HG03066 (cell line): ENCODE data around the gene LDLR.
A peak's percentile ranks its signal among the peaks of the same experiment; 100 is the strongest.
"Not testable (repeated sequence)": the region's sequence is repeated elsewhere in the genome, so short reads cannot be mapped to it uniquely, and the experiment has no call there.

Experiments
- ATAC-seq: cut with Tn5 transposase; IDR thresholded peaks from one replicate; pipeline ENCODE4 v1.9.1; 2021; ENCODE audit warnings: low read depth; ENCODE audit not compliant: unreplicated experiment

LDLR gene

DNA sequence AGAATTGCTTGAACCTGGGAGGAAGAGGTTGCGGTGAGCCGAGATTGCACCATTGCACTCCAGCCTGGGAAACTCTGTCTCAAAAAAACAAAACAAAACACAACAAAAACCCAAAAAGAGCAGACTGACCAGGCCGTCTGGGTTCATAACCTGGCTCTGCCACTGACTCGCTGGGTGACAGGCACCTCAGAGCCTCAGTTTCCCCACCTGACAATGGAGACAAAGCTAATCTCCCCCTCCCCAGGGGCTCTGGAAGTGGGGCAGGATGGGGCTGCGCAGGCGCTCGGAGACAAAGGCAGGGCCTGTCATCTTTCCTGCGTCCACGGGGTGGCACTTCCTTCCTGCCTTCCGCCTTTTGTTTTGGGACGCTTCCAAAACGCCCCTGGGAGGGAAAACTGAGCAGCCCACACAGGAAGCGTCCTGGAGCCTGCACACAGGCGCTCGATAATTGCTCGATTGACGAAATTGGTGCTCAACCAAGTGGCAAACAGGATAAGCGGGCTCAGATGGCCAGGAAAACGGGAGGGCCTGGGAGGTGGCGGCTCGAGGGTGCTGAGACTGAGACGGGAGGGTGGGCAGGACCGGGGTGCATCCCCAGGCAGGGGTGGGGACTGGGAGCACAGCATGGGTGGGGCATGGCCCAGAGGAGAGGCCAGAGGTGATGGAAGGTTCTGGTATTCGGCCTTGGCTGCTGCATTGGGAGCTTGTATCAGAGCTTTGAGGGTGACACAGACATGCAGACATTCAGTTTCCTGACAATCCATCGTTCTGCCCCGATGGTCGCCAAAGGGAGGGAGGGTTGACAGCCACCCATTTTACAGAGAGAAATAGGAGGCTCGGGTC is 48.5 kb downstream of the LDLR start:
- no peak for ATAC-seq

DNA sequence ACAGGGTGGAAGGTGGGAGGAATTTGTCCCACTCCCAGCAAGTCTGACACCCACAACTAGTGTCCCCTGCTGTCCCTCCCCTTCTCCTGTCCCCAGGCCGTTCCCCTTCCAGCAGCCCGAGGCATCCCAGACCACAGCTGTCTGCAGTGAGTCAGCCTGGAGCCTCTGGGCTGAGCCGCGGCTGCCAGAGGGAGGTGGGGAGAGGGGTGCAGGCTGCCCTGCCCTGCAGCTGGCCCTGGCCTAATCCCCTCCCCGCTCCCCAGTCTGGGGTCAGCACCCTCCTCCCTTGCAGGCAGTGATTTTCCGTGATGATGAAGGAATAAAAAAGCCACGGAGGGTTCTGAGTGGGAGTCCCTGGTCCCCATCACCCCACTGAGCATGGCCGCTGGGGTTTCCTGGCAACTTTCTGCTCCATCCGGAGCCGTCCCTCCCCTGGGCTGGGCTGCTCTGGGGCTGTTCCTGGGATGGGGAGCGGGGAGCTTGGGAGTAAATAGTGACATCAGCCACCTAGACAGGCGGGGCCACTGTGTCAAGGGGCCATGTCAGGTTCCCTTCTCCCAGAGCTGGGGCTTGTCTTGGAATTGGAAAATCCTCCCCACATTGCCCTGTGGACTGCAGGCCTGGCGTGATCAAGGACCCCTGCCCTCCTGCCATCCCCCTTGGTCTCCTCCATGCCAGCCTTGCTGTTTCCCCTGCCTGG is 49.5 kb downstream of the LDLR start:
- no peak for ATAC-seq

DNA sequence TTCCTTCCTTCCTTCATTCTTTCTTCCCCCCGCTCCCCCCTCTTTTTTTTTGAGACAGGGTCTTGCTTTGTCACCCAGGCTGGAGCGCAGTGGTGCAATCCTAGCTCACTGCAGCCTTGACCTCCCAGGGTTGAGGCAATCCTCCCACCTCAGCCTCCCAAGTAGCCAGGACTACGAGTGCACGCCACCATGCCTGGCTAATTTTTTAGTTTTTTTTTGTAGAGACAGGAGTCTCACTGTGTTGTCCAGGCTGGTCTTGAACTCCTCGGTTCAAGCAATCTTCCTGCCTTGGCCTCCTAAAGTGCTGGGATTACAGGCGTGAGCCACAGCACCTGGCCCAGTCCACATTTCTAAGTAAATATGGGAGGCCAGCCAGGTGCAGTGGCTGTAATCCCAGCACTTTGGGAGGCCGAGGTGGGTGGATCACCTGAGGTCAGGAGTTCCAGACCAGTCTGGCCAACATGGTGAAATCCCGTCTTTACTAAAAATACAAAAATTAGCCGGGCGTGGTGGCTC is 50.8 kb downstream of the LDLR start:
- not testable (repeated sequence) for ATAC-seq

DNA sequence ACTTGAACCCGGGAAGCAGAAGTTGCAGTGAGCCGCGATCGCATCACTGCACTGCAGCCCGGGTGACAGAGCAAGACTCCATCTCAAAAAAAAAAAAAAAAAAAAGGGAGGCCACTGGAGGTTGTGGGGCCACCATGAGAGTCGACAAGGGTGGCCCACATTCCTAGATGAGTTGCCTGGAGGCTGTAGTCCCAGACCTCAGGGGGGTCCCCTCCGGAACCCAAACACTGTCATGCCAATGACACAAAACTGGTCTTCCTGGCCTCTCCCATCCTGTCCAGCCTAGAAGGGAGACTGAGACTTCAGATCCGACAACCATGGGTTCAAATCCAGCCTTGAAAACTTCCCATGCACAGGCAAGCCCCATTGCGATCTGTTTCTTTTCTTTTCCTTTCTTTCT is 51.6 kb downstream of the LDLR start:
- no peak for ATAC-seq

DNA sequence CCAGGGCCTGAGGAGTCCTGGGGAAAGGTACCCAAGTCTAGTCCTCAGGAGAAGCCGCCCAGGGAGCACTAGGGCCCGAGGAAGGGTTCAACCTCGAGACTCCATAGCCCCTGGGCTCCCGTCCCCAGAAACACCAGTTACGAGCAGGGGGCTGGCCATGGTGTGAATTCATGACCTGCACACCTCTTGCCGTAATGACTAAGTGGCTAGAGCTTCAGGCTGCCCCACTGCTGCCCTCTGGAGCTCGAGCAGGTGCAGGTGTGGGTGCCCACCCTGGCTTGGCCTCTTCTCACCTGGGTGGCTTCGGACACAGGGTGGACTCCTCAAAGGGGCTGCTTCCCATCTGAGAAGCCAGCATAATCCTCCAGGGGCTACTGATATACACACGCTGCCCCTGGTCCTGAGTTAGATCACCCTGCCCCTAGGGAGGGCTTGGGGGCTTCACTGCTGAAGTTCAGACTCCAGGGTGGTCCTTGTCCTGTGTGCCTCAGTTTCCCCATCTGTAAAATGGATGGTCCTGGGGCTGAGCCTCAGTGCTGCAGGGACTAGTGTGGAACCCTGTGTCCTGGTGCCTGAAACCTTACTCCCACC is 52.8 kb downstream of the LDLR start:
- no peak for ATAC-seq

DNA sequence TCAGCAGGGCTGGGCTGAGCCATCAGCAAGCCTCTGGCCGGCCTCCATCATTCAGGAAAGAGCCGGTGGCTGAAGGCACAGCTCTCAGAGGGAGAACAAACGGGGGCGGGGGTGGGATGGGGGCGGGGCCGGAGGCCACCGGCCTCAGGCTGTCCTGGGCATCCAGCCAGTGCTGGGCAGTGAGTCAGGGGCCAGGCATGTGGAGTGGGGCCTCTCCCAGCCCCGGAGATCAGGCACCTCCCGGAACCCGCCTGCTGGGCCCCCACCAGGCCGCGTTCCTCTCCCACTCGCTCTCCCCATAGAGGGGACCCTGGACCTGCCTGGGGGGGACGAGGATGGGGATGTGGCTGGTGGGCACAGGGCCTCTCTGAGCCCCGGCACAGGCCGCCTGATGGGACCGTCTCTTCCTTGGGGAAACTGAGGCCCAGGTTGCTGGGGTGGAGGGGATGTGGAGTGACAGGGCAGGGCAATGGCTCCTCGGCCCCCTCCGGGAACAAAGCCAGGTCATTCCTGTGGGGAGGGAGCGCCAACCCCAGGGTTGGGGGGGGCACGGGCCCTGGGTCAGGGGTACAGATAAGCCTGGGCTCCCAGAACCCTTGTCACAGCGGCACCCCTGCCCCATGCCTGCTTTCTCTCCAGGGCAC is 53.4 kb downstream of the LDLR start:
- no peak for ATAC-seq

DNA sequence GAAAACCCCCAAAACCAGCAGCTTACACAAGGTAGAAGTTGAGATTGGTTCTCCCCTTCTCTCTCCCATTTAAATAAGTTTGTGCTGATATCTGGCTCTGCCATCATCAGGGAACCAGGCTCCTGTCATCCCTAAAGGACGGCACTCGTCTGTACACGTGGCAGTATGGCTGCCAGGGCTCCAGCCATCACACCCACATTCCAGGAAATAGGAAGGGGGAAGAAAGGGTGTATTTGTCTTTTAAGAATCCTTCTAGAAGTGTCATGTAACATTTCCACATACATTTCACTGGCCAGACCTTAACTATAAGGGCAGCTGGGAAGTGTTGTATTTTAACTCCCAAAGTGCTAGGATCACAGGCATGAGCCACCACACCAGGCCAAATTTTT is 56.3 kb downstream of the LDLR start:
- no peak for ATAC-seq

DNA sequence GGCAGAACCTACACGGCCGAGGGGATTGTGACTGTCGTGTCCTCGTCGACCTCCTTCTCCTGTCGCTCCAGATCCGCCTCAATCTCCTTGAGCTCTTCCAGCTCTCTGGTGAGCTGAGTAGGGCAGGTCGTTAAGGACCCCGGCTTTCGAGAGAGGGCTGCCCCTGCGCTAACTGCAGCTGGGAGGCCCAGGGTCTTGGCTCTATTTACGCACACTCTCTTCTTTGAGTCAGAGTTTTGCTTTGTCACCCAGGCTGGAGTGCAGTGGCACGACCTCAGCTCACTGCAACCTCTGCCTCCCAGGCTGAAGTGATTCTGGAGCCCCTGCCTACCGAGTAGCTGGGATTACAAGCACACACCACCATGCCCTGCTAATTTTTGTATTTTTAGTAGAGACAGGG is 58.7 kb downstream of the LDLR start:
- ATAC-seq = no peak

DNA sequence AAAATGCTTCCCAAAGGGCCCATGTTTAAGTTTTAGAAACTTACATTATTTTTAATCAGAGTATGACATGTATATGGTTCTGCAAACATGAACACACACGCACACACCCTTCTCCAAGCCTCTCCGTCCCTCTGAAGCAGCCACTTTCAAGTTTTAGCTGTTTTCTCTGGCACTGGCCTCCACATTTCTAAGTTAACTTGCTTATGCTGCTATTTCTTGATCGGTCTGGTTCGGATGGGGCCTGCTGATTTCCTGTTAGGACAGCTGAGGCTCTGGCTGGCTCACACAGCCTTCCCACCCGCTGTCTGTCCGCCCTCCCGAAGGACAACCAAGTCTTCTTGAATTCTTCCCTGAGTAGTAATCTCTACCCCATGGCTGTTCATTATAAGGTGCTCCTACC is 61.9 kb downstream of the LDLR start:
- ATAC-seq = no peak

DNA sequence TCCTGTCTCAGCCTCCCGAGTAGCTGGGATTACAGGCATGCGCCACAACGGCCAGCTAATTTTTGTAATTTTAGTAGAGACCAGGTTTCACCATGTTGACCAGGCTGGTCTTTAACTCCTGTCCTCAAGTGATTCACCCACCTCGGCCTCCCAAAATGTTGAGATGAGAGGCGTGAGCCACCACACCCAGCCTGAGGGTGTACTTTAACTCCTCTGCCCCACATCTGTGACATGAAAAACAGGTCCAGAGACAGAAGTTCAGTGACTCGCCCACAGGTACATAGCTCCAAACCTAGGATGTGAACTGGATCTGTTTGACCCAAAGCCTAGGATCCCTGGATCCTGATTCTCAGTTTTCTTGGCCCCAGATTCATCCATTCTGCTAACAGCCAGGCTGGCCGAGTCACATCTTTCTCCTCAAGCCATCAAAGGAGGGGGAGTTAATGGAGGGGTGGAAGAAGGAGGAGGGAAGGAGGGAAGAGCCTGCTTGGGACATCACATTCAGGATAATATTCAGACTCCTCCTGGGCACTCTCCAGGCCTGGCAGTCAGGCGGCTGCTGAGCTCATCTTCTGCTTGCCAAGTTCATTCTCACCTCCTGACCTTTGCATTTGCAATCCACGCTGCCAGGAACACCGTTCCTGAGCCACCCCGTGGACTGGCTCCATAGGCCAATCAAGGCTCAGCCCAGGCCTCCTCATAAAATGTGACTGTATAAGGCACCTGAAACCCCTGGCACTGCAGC is 63.2 kb downstream of the LDLR start:
- no peak for ATAC-seq

DNA sequence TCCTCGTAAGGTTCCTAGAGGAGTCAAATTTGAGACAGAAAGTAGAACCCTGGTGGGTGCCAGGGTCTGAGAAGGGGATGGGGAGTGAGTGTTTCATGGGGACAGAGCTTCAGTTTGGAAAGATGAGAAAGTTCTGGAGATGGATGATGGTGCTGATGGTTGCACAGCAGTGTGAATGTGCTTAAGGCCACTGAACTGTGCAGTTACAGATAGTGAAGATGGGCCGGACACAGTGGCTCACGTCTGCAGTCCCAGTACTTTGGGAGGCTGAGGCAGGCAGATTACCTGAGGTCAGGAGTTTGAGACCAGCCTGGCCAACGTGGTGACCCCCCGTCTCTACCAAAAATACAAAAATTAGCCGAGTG is 65.4 kb downstream of the LDLR start:
- no peak for ATAC-seq

DNA sequence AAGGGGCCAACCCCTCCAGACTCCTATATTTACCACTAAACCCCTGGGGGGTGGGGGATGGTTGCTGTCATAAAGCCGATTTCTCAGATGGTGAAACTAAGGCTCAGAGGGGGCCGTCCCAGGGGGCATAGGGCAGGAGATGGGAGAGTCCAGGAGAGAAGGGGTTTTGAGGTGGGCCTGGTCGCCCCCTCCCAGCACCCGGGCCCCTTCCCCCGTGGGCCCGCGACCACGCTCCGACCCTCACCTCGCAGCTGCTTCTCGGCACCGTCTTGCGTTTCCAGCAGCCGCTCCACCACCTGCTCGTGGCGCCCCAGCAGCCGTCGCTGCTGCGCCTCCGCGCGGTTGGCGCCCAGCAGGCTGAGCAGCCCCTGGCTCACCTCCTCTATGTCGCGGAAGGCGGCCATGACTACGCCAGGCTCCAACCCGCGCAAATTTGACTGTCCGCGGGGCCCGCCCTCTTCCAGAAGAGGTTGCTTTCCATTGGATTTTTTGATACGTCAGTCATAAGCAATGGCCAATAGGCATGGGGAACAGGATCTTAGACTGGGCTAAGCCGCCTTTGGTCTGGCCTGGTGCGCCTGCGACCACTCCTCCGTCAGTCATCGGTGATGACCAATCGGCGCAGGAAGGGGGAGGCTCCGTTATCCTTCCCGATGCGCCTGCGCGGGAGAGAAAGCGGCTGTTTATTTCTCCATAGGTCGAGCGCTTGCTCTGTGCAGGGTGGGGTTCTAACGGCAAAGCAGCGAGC is 66.3 kb downstream of the LDLR start, which contains the start of gene SPC24:
SPC24 (minus strand) TSS at position 410 of the 748 bp plus-strand sequence; CDS start at position 404, 6 bp downstream.
- ATAC-seq = peak; percentile 95

DNA sequence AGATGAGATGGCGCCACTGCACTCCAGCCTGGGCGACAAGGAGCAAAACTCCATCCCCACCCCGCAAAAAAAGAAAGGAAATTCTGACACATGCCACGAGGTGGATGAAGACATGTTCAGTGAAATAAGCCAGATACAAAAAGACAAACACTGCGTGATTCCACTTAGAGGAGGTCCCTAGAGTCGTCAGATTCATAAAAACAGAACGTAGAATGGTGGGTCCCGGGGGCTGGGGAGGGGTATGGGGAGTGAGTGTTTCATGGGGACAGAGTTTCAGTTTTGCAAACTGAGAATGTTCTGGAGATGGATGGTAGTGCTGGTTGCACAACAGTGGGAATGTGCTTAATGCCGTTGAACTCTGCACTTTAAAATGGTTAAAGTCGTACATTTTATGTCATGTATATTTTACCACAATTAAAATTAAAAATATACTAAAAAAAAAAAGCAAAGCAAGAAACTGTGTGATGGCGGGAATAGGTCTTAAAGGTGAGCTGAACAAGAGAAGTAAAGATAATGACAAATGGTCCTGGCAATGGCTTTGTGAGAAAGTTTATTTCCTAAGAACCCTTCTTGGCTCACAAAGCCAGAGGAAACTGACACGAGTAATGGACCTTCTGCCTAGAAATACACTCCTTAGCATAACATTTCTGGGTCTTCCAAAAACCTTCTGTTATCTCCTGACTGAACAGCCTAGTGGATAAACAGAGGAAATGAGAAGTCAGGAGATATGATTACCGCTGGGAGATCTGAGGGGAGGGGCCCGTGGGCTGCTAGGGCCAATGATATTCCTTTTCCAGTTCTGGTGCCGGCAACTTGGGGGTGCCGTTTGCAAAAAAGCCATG is 70.6 kb downstream of the LDLR start:
- ATAC-seq = no peak

DNA sequence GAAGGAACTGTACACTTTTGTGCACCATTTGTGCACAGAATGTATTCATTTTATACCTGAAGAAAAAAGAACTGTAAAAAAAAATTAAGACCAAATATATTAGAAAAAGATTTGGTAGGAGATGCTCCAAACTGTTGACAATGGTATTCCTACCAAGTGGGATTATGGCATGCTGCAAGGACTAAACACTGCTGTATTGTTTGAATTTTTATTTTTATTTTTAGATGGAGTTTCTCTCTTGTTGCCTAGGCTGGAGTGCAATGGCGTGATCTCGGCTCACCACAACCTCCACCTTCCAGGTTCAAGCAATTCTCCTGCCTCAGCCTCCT is 71.1 kb downstream of the LDLR start:
- not testable (repeated sequence) for ATAC-seq

DNA sequence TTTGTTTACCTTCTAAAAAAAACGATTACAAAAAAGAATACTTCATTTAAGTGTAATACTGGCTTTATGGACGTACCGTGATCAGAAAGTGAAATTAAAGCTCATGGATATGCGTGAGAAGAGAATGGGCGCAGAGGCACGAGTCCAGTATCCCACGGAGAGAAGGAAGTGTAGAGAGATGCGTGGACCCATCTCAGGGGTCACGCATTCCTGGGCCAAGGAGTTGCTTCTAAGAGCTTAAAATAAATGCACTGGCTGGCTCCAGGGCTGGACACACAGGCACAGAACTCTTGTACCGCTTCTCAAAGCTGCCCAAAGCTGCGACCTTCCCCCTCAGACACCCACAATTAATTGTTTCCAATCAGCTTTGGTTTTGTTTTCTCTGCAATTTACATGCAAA is 75.0 kb downstream of the LDLR start:
- no peak for ATAC-seq

DNA sequence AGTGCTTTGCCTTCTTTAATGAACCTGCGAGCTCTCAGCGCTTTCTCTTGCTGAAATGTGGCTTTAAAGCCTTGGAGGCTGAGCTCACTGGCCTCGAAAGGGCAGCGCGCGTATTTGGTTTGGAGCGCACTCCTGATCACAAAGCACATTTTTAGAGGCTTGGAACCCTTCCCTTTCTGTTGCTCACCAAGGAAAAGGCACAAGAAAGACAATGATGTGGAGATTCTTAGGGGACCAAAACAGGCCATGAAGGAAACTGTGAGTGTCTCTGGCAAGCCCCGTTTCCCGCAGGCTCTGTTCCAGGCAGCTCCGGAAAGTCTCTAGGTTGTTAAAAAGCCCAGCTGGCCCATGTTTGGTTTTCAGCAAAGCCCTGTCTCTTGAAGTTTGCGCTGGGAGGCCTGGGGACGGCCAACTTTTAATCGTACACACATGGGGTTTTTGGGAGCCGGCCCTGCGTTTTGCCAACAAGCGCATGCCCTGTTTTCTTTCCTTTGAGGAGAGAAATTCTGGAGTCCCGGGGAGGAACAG is 75.7 kb downstream of the LDLR start:
- no peak for ATAC-seq

DNA sequence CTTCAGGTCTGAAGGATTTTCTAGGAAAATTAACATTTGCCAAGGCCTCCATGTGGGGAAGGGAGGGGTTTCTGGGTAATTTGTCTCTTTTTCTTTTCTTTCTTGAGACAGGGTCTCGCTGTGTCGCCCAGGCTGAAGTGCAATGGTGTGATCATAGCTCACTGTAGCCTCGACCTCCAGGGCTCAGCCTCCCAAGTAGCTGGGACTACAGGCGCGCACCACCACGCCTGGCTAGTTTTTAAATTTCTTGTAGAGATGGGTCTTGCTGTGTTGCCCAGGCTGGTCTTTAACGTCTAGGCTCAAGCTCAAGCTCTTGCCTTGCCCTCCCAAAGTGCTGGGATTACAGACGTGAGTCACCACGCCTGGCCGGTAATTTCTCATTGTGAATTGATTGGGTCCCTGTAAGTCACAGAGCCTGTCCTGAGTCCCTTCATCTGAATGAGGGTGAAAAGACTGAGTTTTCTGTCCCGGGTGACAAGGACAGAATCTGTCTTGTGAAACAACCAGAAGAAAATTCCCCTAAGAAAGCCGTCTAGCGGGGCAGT is 76.3 kb downstream of the LDLR start:
- no peak for ATAC-seq
